ENCODE results near the gene TBX1. TPM values are rescaled to one million over a fixed set of nuclear protein-coding genes. Genes with fewer than 3 reads are reported as not detected.
"Not testable (repeated sequence)": the region's sequence is repeated elsewhere in the genome, so short reads cannot be mapped to it uniquely, and the experiment has no call there.

The TBX1 gene
- total RNA-seq, 2 donors from 2014 or later = 0.12 TPM; not detected in 1

- ATAC-seq (replicated peaks in 1 of 2) = no peak
- no peak overlapping the region for H3K4me3 Mint-ChIP-seq
- H3K9me3 Mint-ChIP-seq = no peaks in the 10 kb centered on the region
- DNase-seq = no peak
- H3K27me3 Mint-ChIP-seq (ENCODE audit: low read depth) = no peaks in the 10 kb centered on the region
- H3K36me3 Mint-ChIP-seq (ENCODE audit: insufficient read depth in 2 of 2) = peaks cover 2 to 13% of the 10 kb centered on the region in 2 donors
- H3K27ac Mint-ChIP-seq = no peak overlapping the region
- H3K4me1 Mint-ChIP-seq (ENCODE audit: low read depth) = no peaks in the 10 kb centered on the region
These were observed 26.6 kb downstream of the TBX1 start for GRCh38 chr22:19786959-19787848.

GRCh38 chr22:19787849-19788141 is 27.2 kb downstream of the TBX1 start:
- DNase-seq = no peak
- Mint-ChIP-seq H3K27ac (no peak overlapping the region), H3K4me1 (ENCODE audit: low read depth) (no peaks in the 10 kb centered on the region), H3K4me3 (no peak overlapping the region), H3K36me3 (ENCODE audit: insufficient read depth in 2 of 2) (peaks cover 5 to 19% of the 10 kb centered on the region in 2 donors), H3K27me3 (ENCODE audit: low read depth) (no peaks in the 10 kb centered on the region), H3K9me3 (peaks cover 0 to 2% of the 10 kb centered on the region in 2 donors)
- ATAC-seq (replicated peaks in 1 of 2) = no peak

- H3K9me3 Mint-ChIP-seq = peaks cover 2% of the 10 kb centered on the region in 2 donors
- no peak for DNase-seq
- H3K4me1 Mint-ChIP-seq (ENCODE audit: low read depth) = no peaks in the 10 kb centered on the region
- H3K27ac Mint-ChIP-seq = no peak overlapping the region
- no peak overlapping the region for H3K4me3 Mint-ChIP-seq
- peaks cover 5 to 19% of the 10 kb centered on the region in 2 donors for H3K36me3 Mint-ChIP-seq (ENCODE audit: insufficient read depth in 2 of 2)
- no peak for ATAC-seq (replicated peaks in 1 of 2)
- H3K27me3 Mint-ChIP-seq (ENCODE audit: low read depth) = no peaks in the 10 kb centered on the region
These were observed 28.2 kb downstream of the TBX1 start for GRCh38 chr22:19788661-19789225.

- ATAC-seq (replicated peaks in 1 of 2) = no peak
- H3K27me3 Mint-ChIP-seq (ENCODE audit: low read depth) = no peaks in the 10 kb centered on the region
- H3K27ac Mint-ChIP-seq = no peak overlapping the region
- no peaks in the 10 kb centered on the region for H3K4me1 Mint-ChIP-seq (ENCODE audit: low read depth)
- H3K9me3 Mint-ChIP-seq = peaks cover 2% of the 10 kb centered on the region in 2 donors
- DNase-seq = no peak
- no peak overlapping the region for H3K4me3 Mint-ChIP-seq
- H3K36me3 Mint-ChIP-seq (ENCODE audit: insufficient read depth in 2 of 2) = peaks cover 7 to 21% of the 10 kb centered on the region in 2 donors
These were observed 28.8 kb downstream of the TBX1 start for GRCh38 chr22:19789406-19789805.

GRCh38 chr22:19789828-19790227 is 29.2 kb downstream of the TBX1 start:
- Mint-ChIP-seq H3K4me1 (ENCODE audit: low read depth) (no peaks in the 10 kb centered on the region), H3K27me3 (ENCODE audit: low read depth) (no peaks in the 10 kb centered on the region), H3K27ac (no peak overlapping the region), H3K4me3 (no peak overlapping the region), H3K36me3 (ENCODE audit: insufficient read depth in 2 of 2) (peaks cover 8 to 23% of the 10 kb centered on the region in 2 donors), H3K9me3 (peaks cover 2% of the 10 kb centered on the region in 2 donors)
- ATAC-seq (replicated peaks in 1 of 2) = no peak
- no peak for DNase-seq

- no peaks in the 10 kb centered on the region for H3K27me3 Mint-ChIP-seq (ENCODE audit: low read depth)
- no peaks in the 10 kb centered on the region for H3K4me1 Mint-ChIP-seq (ENCODE audit: low read depth)
- no peak overlapping the region for H3K27ac Mint-ChIP-seq
- no peak overlapping the region for H3K4me3 Mint-ChIP-seq
- ATAC-seq (replicated peaks in 1 of 2) = no peak
- no peak for DNase-seq
- H3K9me3 Mint-ChIP-seq = peaks cover 2% of the 10 kb centered on the region in 2 donors
- peaks cover 8 to 23% of the 10 kb centered on the region in 2 donors for H3K36me3 Mint-ChIP-seq (ENCODE audit: insufficient read depth in 2 of 2)
These were observed 30.7 kb downstream of the TBX1 start for GRCh38 chr22:19791243-19791642.

GRCh38 chr22:19791894-19792293 is 31.3 kb downstream of the TBX1 start:
- Mint-ChIP-seq H3K9me3 (peaks cover 2% of the 10 kb centered on the region in 2 donors), H3K27ac (no peak overlapping the region), H3K36me3 (ENCODE audit: insufficient read depth in 2 of 2) (peaks cover 8 to 23% of the 10 kb centered on the region in 2 donors), H3K27me3 (ENCODE audit: low read depth) (no peaks in the 10 kb centered on the region), H3K4me1 (ENCODE audit: low read depth) (no peaks in the 10 kb centered on the region), H3K4me3 (no peak overlapping the region)
- ATAC-seq (replicated peaks in 1 of 2) (no peak), DNase-seq (no peak)

GRCh38 chr22:19792383-19792896 is 31.9 kb downstream of the TBX1 start:
- peaks cover 8 to 23% of the 10 kb centered on the region in 2 donors for H3K36me3 Mint-ChIP-seq (ENCODE audit: insufficient read depth in 2 of 2)
- DNase-seq; H3K27me3 Mint-ChIP-seq (ENCODE audit: low read depth): not testable (repeated sequence)

GRCh38 chr22:19793161-19793560 is 32.6 kb downstream of the TBX1 start:
- Mint-ChIP-seq H3K27me3 (ENCODE audit: low read depth) (no peaks in the 10 kb centered on the region), H3K36me3 (ENCODE audit: insufficient read depth in 2 of 2) (peaks cover 8 to 23% of the 10 kb centered on the region in 2 donors), H3K4me1 (ENCODE audit: low read depth) (no peaks in the 10 kb centered on the region), H3K27ac (no peak overlapping the region), H3K4me3 (no peak overlapping the region), H3K9me3 (peaks cover 2% of the 10 kb centered on the region in 2 donors)
- no peak for DNase-seq
- no peak for ATAC-seq (replicated peaks in 1 of 2)

More at GRCh38 chr22:19792383-19792896, 31.9 kb downstream of the TBX1 start:
- H3K4me3 Mint-ChIP-seq; H3K9me3 Mint-ChIP-seq; H3K4me1 Mint-ChIP-seq (ENCODE audit: low read depth); H3K27ac Mint-ChIP-seq; ATAC-seq (replicated peaks in 1 of 2): not testable (repeated sequence)

GRCh38 chr22:19793661-19794310 is 33.2 kb downstream of the TBX1 start:
- ATAC-seq (replicated peaks in 1 of 2) (no peak), DNase-seq (no peak)
- Mint-ChIP-seq H3K4me3 (no peak overlapping the region), H3K27me3 (ENCODE audit: low read depth) (no peaks in the 10 kb centered on the region), H3K9me3 (peaks cover 2% of the 10 kb centered on the region in 2 donors), H3K4me1 (ENCODE audit: low read depth) (no peaks in the 10 kb centered on the region), H3K36me3 (ENCODE audit: insufficient read depth in 2 of 2) (peaks cover 8 to 23% of the 10 kb centered on the region in 2 donors), H3K27ac (no peak overlapping the region)

GRCh38 chr22:19795617-19796008 is 35.0 kb downstream of the TBX1 start:
- Mint-ChIP-seq H3K4me1 (ENCODE audit: low read depth) (no peaks in the 10 kb centered on the region), H3K27ac (peak overlapping the region; percentile 69), H3K27me3 (ENCODE audit: low read depth) (no peaks in the 10 kb centered on the region), H3K9me3 (peaks cover 2% of the 10 kb centered on the region in 2 donors), H3K36me3 (ENCODE audit: insufficient read depth in 2 of 2) (peaks cover 8 to 21% of the 10 kb centered on the region in 2 donors), H3K4me3 (no peak overlapping the region)
- ATAC-seq (replicated peaks in 1 of 2) (no peak), DNase-seq (no peak)

GRCh38 chr22:19796160-19796559 is 35.6 kb downstream of the TBX1 start:
- ATAC-seq (replicated peaks in 1 of 2) (no peak), DNase-seq (no peak)
- Mint-ChIP-seq H3K4me1 (ENCODE audit: low read depth) (no peaks in the 10 kb centered on the region), H3K27me3 (ENCODE audit: low read depth) (no peaks in the 10 kb centered on the region), H3K9me3 (peaks cover 2% of the 10 kb centered on the region in 2 donors), H3K4me3 (no peak overlapping the region), H3K27ac (no peak overlapping the region), H3K36me3 (ENCODE audit: insufficient read depth in 2 of 2) (peaks cover 8 to 17% of the 10 kb centered on the region in 2 donors)

All from activated T-cell treated with anti-CD3 and anti-CD28 coated beads, Interleukin-2, amount 50 U/mL, for 72 hours (primary cell).